Gastroesophageal sphincter (tissue), 4 donors: ENCODE measurements around the gene ZBTB7C. TPM values are rescaled to one million over a fixed set of nuclear protein-coding genes. Genes with fewer than 3 reads are reported as not detected.

ENCODE experiments used
- ATAC-seq: fragments of 150-250 bp; one replicate; pipeline ENCODE4 v1.9.1; 2016; ENCODE audit warnings: mild to moderate bottlenecking, moderate library complexity
- H3K27ac ChIP-seq, 4 donors: fragments of 200-600 bp; sonication (generic) in 3 of 4; 1 replicate in 3 of 4; 2 replicates in 1 of 4; pipeline ENCODE4 v1.5.1; 2016 to 2019
- H3K27me3 ChIP-seq: fragments of 200-600 bp; sonication (generic); one replicate; pipeline ENCODE4 v1.5.1; 2019
- H3K36me3 ChIP-seq, 2 donors: fragments of 200-600 bp; sonication (generic); one replicate each; pipeline ENCODE4 v1.5.1; 2019; ENCODE audit warnings: control low read depth in 1 of 2
- H3K4me1 ChIP-seq, 3 donors: fragments of 200-600 bp; sonication (generic); 1 replicate in 2 of 3; 2 replicates in 1 of 3; pipeline ENCODE4 v1.5.1; 2016 to 2019; ENCODE audit warnings: control low read depth in 2 of 3
- H3K4me3 ChIP-seq, 2 donors: fragments of 200-600 bp; sonication (generic); one replicate each; pipeline ENCODE4 v1.5.1; 2019; ENCODE audit warnings: mild to moderate bottlenecking in 1 of 2, moderate library complexity in 1 of 2
- H3K9me3 ChIP-seq, 3 donors: fragments of 200-600 bp; sonication (generic); one replicate each; pipeline ENCODE4 v1.5.1; 2017 to 2019; ENCODE audit warnings: control low read depth in 2 of 3
- CTCF ChIP-seq, 4 experiments: fragments of 200-600 bp in 2 of 4; fragments of 450-650 bp in 2 of 4; sonication (generic) in 1 of 4; IDR thresholded peaks; one replicate each; pipeline ENCODE4 v1.5.1; 2017 to 2019; ENCODE audit warnings: antibody characterized with exemption in 4 of 4, mild to moderate bottlenecking in 2 of 4, moderate library complexity in 2 of 4
- EP300 ChIP-seq: sonication (generic); formaldehyde crosslinking; IDR thresholded peaks from one replicate; pipeline ENCODE4 v1.6.1; 2017; ENCODE audit warnings: antibody characterized with exemption, mild to moderate bottlenecking
- POLR2A ChIP-seq, 2 donors: fragments of 450-650 bp; IDR thresholded peaks; one replicate each; pipeline ENCODE4 v1.6.1; 2017; ENCODE audit warnings: antibody characterized with exemption in 2 of 2, mild to moderate bottlenecking in 2 of 2, moderate library complexity in 1 of 2
- POLR2AphosphoS5 ChIP-seq: sonication (generic); formaldehyde crosslinking; IDR thresholded peaks from one replicate; pipeline ENCODE4 v1.6.1; 2017; ENCODE audit warnings: antibody characterized with exemption
- WGBS, 2 donors: methylation state at CpG; one replicate each; pipeline ENCODE4 v1.1.5; 2018; ENCODE audit warnings: low coverage in 1 of 2; 5-methylcytosine and 5-hydroxymethylcytosine counted together
- total RNA-seq, 4 donors: library from RNA; depleted of rRNA; stranded (reverse); fragments of >200 nt; gene quantifications; one replicate each; pipeline ENCODE4 v1.1.0, GENCODE V29; 2016

ZBTB7C gene
- total RNA-seq, 4 donors from 2014 or later = 7.8 to 15.4 (median 11.8) TPM

GRCh38 chr18:48338915-48339314 lies 70.3 kb downstream of the ZBTB7C start:
- Histone ChIP-seq H3K4me1 (peaks cover 0 to 40% (median 8%) of the 10 kb centered on the region in 3 donors), H3K27me3 (no peaks in the 10 kb centered on the region), H3K27ac (no peak overlapping the region), H3K36me3 (no peaks in the 10 kb centered on the region), H3K9me3 (no peaks in the 10 kb centered on the region), H3K4me3 (no peak overlapping the region)
- 83% methylated on average over 1 of the region's 3 CpGs; no CpG with 5 or more reads in 1 of the 2 donors for WGBS, 2 donors
- no peak for ATAC-seq
- TF ChIP-seq POLR2AphosphoS5 (no peak), POLR2A (IDR thresholded peaks at IDR 0.05) (no peak), EP300 (no peak), CTCF (IDR thresholded peaks at IDR 0.05) (no peak)

- no peaks in the 10 kb centered on the region for H3K27me3 ChIP-seq
- 50 to 86% methylated on average over 1 to 2 of the region's 2 CpGs for WGBS, 2 donors
- H3K4me1 ChIP-seq = peaks cover 0 to 27% (median 4%) of the 10 kb centered on the region in 3 donors
- no peaks in the 10 kb centered on the region for H3K36me3 ChIP-seq
- ATAC-seq = no peak
- TF ChIP-seq POLR2A (IDR thresholded peaks at IDR 0.05) (no peak), EP300 (no peak), CTCF (IDR thresholded peaks at IDR 0.05) (no peak), POLR2AphosphoS5 (no peak)
- no peak overlapping the region for H3K27ac ChIP-seq
- H3K9me3 ChIP-seq = no peaks in the 10 kb centered on the region
- H3K4me3 ChIP-seq = no peak overlapping the region
These were observed 72.1 kb downstream of the ZBTB7C start for GRCh38 chr18:48337053-48337452.

GRCh38 chr18:48336332-48336731 lies 72.9 kb downstream of the ZBTB7C start:
- WGBS, 2 donors = 47 to 62% methylated on average over 3 to 7 of the region's 8 CpGs
- Histone ChIP-seq H3K36me3 (no peaks in the 10 kb centered on the region), H3K27me3 (no peaks in the 10 kb centered on the region), H3K9me3 (no peaks in the 10 kb centered on the region), H3K27ac (peak overlapping the region in 2 of 4 donors; percentile 7 to 11), H3K4me3 (no peak overlapping the region), H3K4me1 (peaks cover 0 to 20% (median 4%) of the 10 kb centered on the region in 3 donors)
- peak; percentile 55 for ATAC-seq
- TF ChIP-seq CTCF (IDR thresholded peaks at IDR 0.05) (peak in 2 of 4 experiments; percentile 6 to 19), EP300 (no peak)

- no peaks in the 10 kb centered on the region for H3K9me3 ChIP-seq
- no peaks in the 10 kb centered on the region for H3K36me3 ChIP-seq
- no peak overlapping the region for H3K4me3 ChIP-seq
- H3K4me1 ChIP-seq = peaks cover 0 to 18% (median 2%) of the 10 kb centered on the region in 3 donors
- TF ChIP-seq EP300 (no peak), POLR2A (IDR thresholded peaks at IDR 0.05) (no peak), POLR2AphosphoS5 (no peak), CTCF (IDR thresholded peaks at IDR 0.05) (no peak)
- no peaks in the 10 kb centered on the region for H3K27me3 ChIP-seq
- peak; percentile 50 for ATAC-seq
- H3K27ac ChIP-seq = peak overlapping the region in 2 of 4 donors; percentile 7 to 11
- WGBS, 2 donors = 81 to 93% methylated on average over 2 to 4 of the region's 4 CpGs
These were observed 73.4 kb downstream of the ZBTB7C start for GRCh38 chr18:48335829-48336228.

GRCh38 chr18:48334845-48335244 lies 74.3 kb downstream of the ZBTB7C start:
- WGBS, 2 donors = 89 to 100% methylated on average over 1 of the region's 3 CpGs

More at GRCh38 chr18:48334845-48335244, 74.3 kb downstream of the ZBTB7C start:
- Histone ChIP-seq H3K4me3 (no peak overlapping the region), H3K9me3 (no peaks in the 10 kb centered on the region), H3K27me3 (no peaks in the 10 kb centered on the region), H3K27ac (no peak overlapping the region), H3K36me3 (no peaks in the 10 kb centered on the region), H3K4me1 (peaks cover 0 to 20% (median 0%) of the 10 kb centered on the region in 3 donors)
- TF ChIP-seq EP300 = no peak
- no peak for TF ChIP-seq POLR2AphosphoS5
- no peak for TF ChIP-seq CTCF (IDR thresholded peaks at IDR 0.05)
- no peak for TF ChIP-seq POLR2A (IDR thresholded peaks at IDR 0.05)
- no peak for ATAC-seq
